ENCODE data around the gene DAAM2. TPM values are rescaled to one million over a fixed set of nuclear protein-coding genes. Genes with fewer than 3 reads are reported as not detected.

Gene DAAM2
- polyA plus RNA-seq, 3 donors = not detected

DNA sequence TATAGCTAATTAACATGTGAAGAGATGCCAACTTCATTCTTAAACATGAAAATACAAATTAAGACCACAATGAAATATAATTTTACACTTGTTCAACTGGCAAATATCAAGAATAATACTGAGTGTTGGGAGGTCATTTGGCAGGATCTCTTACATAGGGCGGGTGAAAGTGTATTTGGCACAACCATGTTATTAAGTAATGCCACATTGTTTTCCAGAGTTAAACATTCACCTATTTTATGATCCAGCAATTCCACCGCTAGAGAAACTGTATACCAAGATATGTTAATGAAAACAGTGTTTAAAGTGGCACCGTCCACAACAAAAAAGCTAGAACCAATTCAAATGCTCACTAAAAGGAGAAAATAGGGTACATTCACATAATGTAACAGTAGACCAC, 128.0 kb downstream of the DAAM2 start:
- no peaks in the 10 kb centered on the region for H3K36me3 ChIP-seq (replicated peaks in 1 of 2; ENCODE audit: control insufficient read depth in 1 of 2, insufficient read depth in 2 of 2, low read length in 2 of 2)
- no peak overlapping the region for H3K9ac ChIP-seq (ENCODE audit: insufficient read depth, low read length, poor library complexity, severe bottlenecking)
- Mint-ChIP-seq H3K36me3 (no peaks in the 10 kb centered on the region), H3K27ac (no peak overlapping the region), H3K27me3 (ENCODE audit: low read depth in 3 of 3) (peaks cover 0 to 2% (median 0%) of the 10 kb centered on the region in 3 donors), H3K9me3 (peaks cover 3 to 9% (median 7%) of the 10 kb centered on the region in 7 donors), H3K4me3 (no peak overlapping the region), H3K4me1 (no peaks in the 10 kb centered on the region)
- no peak overlapping the region for H3K27ac ChIP-seq (ENCODE audit: low read depth in 1 of 2, low read length in 2 of 2)
- H4K20me1 ChIP-seq (ENCODE audit: insufficient read depth, low read length) = no peaks in the 10 kb centered on the region
- no CpG with 5 or more reads among the region's 3 CpGs for WGBS (ENCODE audit: insufficient coverage)
- no peaks in the 10 kb centered on the region for H3K27me3 ChIP-seq (ENCODE audit: control insufficient read depth in 2 of 2, insufficient read depth in 2 of 2, low read length in 2 of 2)
- peaks cover 0 to 14% of the 10 kb centered on the region in 2 donors for H3K9me3 ChIP-seq (replicated peaks in 1 of 2; ENCODE audit: control insufficient read depth in 1 of 2, insufficient read depth in 1 of 2, low read length in 2 of 2)
- TF ChIP-seq, protein P1, sequence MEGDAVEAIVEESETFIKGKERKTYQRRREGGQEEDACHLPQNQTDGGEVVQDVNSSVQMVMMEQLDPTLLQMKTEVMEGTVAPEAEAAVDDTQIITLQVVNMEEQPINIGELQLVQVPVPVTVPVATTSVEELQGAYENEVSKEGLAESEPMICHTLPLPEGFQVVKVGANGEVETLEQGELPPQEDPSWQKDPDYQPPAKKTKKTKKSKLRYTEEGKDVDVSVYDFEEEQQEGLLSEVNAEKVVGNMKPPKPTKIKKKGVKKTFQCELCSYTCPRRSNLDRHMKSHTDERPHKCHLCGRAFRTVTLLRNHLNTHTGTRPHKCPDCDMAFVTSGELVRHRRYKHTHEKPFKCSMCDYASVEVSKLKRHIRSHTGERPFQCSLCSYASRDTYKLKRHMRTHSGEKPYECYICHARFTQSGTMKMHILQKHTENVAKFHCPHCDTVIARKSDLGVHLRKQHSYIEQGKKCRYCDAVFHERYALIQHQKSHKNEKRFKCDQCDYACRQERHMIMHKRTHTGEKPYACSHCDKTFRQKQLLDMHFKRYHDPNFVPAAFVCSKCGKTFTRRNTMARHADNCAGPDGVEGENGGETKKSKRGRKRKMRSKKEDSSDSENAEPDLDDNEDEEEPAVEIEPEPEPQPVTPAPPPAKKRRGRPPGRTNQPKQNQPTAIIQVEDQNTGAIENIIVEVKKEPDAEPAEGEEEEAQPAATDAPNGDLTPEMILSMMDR (IDR thresholded peaks at IDR 0.05) = no peak
- no peaks in the 10 kb centered on the region for H3K4me1 ChIP-seq (ENCODE audit: control insufficient read depth in 1 of 2, insufficient read depth in 2 of 2, low read length in 2 of 2)
- DNase-seq = no peak
- no peaks in the 10 kb centered on the region for H3K79me2 ChIP-seq (ENCODE audit: insufficient read depth, low read length)
- intact Hi-C loops (cut with micrococcal nuclease) = no loop called here
- no peak overlapping the region for H3K4me3 ChIP-seq (replicated peaks in 1 of 3; ENCODE audit: low read depth in 2 of 3, low read length in 3 of 3)
- H3K4me2 ChIP-seq (replicated peaks; ENCODE audit: extremely low read depth, low read length, poor library complexity, severe bottlenecking) = no peak overlapping the region
- no peak overlapping the region for H2AFZ ChIP-seq (ENCODE audit: insufficient read depth, low read depth, low read length, poor library complexity, severe bottlenecking)

DNA sequence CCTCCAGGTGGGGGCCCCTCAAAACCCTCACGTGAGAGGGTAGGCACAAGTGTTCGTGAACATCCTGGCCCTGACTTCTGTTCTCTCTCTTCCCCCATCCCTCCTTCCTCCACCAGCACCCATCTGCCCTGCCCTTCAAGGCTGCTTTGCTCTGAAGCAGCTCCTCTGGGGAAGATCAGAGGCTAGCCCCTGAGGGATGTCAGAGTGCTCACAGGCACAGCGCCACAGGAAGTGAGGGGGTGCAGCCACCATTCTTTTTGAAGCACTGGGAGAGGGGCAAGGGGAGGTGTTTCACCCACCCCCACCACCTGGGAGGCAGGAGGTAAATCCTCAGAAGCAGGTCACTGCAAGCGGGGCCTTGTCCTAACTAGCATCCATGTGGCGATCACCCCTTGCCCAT, 130.6 kb downstream of the DAAM2 start:
- Mint-ChIP-seq H3K4me1 (no peaks in the 10 kb centered on the region), H3K9me3 (peaks cover 0 to 3% (median 2%) of the 10 kb centered on the region in 7 donors), H3K4me3 (no peak overlapping the region), H3K36me3 (no peaks in the 10 kb centered on the region), H3K27ac (no peak overlapping the region), H3K27me3 (ENCODE audit: low read depth in 3 of 3) (peaks cover 0 to 2% (median 0%) of the 10 kb centered on the region in 3 donors)
- no peaks in the 10 kb centered on the region for H3K27me3 ChIP-seq (ENCODE audit: control insufficient read depth in 2 of 2, insufficient read depth in 2 of 2, low read length in 2 of 2)
- H3K4me3 ChIP-seq (replicated peaks in 1 of 3; ENCODE audit: low read depth in 2 of 3, low read length in 3 of 3) = no peak overlapping the region
- no peak overlapping the region for H3K4me2 ChIP-seq (replicated peaks; ENCODE audit: extremely low read depth, low read length, poor library complexity, severe bottlenecking)
- WGBS (ENCODE audit: insufficient coverage) = 84% methylated on average over 2 of the region's 5 CpGs
- no peak overlapping the region for H2AFZ ChIP-seq (ENCODE audit: insufficient read depth, low read depth, low read length, poor library complexity, severe bottlenecking)
- H3K36me3 ChIP-seq (replicated peaks in 1 of 2; ENCODE audit: control insufficient read depth in 1 of 2, insufficient read depth in 2 of 2, low read length in 2 of 2) = no peaks in the 10 kb centered on the region
- H4K20me1 ChIP-seq (ENCODE audit: insufficient read depth, low read length) = no peaks in the 10 kb centered on the region
- no peaks in the 10 kb centered on the region for H3K79me2 ChIP-seq (ENCODE audit: insufficient read depth, low read length)
- H3K9me3 ChIP-seq (replicated peaks in 1 of 2; ENCODE audit: control insufficient read depth in 1 of 2, insufficient read depth in 1 of 2, low read length in 2 of 2) = no peaks in the 10 kb centered on the region
- no peak overlapping the region for H3K9ac ChIP-seq (ENCODE audit: insufficient read depth, low read length, poor library complexity, severe bottlenecking)
- no peaks in the 10 kb centered on the region for H3K4me1 ChIP-seq (ENCODE audit: control insufficient read depth in 1 of 2, insufficient read depth in 2 of 2, low read length in 2 of 2)
- intact Hi-C loops (cut with micrococcal nuclease) = no loop called here
- no peak overlapping the region for H3K27ac ChIP-seq (ENCODE audit: low read depth in 1 of 2, low read length in 2 of 2)
- no peak for DNase-seq
- TF ChIP-seq, protein P1 (IDR thresholded peaks at IDR 0.05) = no peak

Data from CD14-positive monocyte (primary cell).